Activated T-cell treated with anti-CD3 and anti-CD28 coated beads, Interleukin-2, amount 50 U/mL, for 72 hours (primary cell): ENCODE measurements around the gene DHDH. TPM values are rescaled to one million over a fixed set of nuclear protein-coding genes. Genes with fewer than 3 reads are reported as not detected.

Experiments used
- ATAC-seq, 2 donors: fragments of 150-1000 bp; cut with Tn5 transposase; replicated peaks in 1 of 2; 2 replicates each; pipeline ENCODE4 v1.10.0; 2021; ENCODE audit warnings: moderate library complexity in 2 of 2, mild to moderate bottlenecking in 1 of 2
- DNase-seq, 2 donors: peaks; one replicate each; pipeline ENCODE4 v3.0.0; 2021 to 2022; ENCODE audit warnings: mixed read lengths in 1 of 2
- H3K27ac Mint-ChIP-seq: one replicate; pipeline ENCODE4 v1.8.0; 2022; ENCODE audit warnings: mild to moderate bottlenecking, moderate library complexity, mixed read lengths
- H3K27me3 Mint-ChIP-seq: one replicate; pipeline ENCODE4 v1.8.0; 2022; ENCODE audit warnings: low read depth, mixed read lengths
- H3K36me3 Mint-ChIP-seq, 2 donors: one replicate each; pipeline ENCODE4 v1.8.0; 2022; ENCODE audit warnings: mixed read lengths in 2 of 2, mild to moderate bottlenecking in 1 of 2; ENCODE audit not compliant: insufficient read depth in 2 of 2
- H3K4me1 Mint-ChIP-seq: one replicate; pipeline ENCODE4 v1.8.0; 2022; ENCODE audit warnings: low read depth, mixed read lengths
- H3K4me3 Mint-ChIP-seq, 2 donors: one replicate each; pipeline ENCODE4 v1.8.0; 2022; ENCODE audit warnings: mild to moderate bottlenecking in 2 of 2, mixed read lengths in 2 of 2, moderate library complexity in 2 of 2
- H3K9me3 Mint-ChIP-seq, 2 donors: one replicate each; pipeline ENCODE4 v1.8.0; 2022; ENCODE audit warnings: mixed read lengths in 2 of 2
- total RNA-seq, 2 donors: library from RNA; stranded (reverse); gene quantifications; one replicate each; pipeline ENCODE4 v1.2.3, GENCODE V29; 2022

Gene DHDH
- total RNA-seq, 2 donors from 2014 or later = 3.2 to 3.6 TPM

DNA sequence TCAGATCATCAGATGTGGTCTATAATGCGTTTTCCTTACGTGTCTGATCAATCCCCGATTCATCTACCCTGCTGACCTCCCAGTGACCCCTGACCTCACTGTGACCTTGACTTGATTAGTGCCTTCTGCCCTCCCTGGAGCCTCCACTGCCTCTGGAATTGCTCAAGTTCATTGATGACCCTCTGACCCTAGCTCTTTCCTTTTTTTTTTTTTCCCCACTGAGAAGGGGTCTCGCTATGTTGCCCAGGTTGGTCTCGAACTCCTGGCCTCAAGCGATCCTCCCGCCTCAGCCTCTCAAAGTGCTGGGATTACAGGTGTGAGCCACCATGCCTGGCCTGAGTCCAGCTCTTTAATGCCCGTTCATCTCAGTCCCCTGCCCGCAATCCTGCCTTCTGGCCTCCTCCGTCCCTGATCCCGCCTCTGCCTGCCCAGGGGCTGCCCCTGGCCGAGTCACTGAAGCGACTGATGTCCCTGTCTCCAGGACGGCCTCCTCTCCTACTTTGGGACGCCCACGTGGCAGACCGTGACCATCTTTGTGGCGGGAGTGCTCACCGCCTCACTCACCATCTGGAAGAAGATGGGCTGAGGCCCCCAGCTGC is 27.7 kb downstream of the DHDH start:
- Mint-ChIP-seq H3K4me1 (peaks cover 83% of the 10 kb centered on the region), H3K27me3 (no peaks in the 10 kb centered on the region), H3K36me3 (peaks cover 13 to 26% of the 10 kb centered on the region in 2 donors), H3K27ac (no peak overlapping the region), H3K9me3 (no peaks in the 10 kb centered on the region), H3K4me3 (no peak overlapping the region)
- DNase-seq (no peak), ATAC-seq (no peak)

DNA sequence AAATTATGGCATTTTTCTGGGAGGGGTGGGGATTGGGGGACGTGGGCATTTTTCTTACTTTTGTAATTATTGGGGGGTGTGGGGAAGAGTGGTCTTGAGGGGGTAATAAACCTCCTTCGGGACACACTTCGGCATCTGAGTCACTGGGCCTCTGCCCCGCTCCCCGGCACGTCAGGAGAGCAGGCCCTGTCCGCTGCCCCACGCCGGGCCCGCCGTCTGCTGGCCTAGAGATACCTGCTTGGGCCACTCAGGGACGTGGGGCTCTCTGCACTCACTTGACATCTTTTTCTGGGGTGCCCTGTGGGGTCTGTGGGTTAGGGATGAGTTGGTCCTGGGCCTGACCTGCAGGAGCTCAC is 28.2 kb downstream of the DHDH start:
- H3K27ac Mint-ChIP-seq = peak overlapping the region; percentile 99
- DNase-seq = no peak
- H3K4me3 Mint-ChIP-seq = peak overlapping the region; percentile 94 to 100
- H3K9me3 Mint-ChIP-seq = no peaks in the 10 kb centered on the region
- peaks cover 17 to 28% of the 10 kb centered on the region in 2 donors for H3K36me3 Mint-ChIP-seq
- H3K27me3 Mint-ChIP-seq = no peaks in the 10 kb centered on the region
- peaks cover 83% of the 10 kb centered on the region for H3K4me1 Mint-ChIP-seq
- no peak for ATAC-seq

DNA sequence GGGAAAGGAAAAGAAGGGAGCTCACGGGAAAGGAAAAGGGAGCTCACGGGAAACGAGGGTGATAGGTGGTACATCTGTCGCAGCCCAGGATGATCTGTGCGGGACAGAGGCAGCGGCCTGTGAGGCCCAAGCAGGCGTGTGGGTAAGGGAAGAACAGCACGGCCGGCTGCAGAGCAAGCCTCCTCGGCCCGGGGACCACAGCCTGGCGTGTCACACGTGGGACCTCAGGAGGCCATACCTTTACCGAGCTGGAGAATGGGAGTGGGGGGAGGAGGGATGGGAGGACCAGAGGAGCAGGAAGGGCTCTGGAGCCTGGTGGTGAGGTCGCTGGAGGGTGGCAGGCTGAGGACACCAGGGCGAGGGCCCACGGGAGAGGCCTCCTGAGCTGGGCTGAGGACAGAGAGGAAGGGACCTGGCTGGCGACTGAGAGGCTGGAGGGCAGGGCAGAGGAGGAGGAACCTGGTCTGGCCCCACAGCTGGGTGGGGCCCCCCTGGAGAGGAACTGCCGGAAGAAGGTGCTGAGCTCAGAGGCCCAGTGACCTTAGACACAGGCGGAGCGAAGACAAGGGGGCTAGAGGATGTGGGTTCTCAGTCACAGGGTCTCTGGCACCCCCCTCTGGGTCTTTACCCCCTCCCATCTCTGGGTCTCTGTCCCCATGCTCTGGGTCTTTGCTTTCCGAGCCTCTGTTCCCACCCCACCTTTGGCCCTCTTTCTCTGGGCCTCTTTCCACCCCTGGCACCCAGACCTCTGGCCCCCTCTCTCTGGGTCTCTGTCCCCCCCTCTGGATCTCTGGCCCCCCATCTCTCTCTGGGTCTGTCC is 28.7 kb downstream of the DHDH start:
- ATAC-seq (peak; percentile 8 to 49), DNase-seq (peak; percentile 63 to 82)
- H3K27ac Mint-ChIP-seq = peak overlapping the region; percentile 99
- no peaks in the 10 kb centered on the region for H3K27me3 Mint-ChIP-seq
- no peaks in the 10 kb centered on the region for H3K9me3 Mint-ChIP-seq
- H3K4me1 Mint-ChIP-seq = peaks cover 83% of the 10 kb centered on the region
- H3K4me3 Mint-ChIP-seq = peak overlapping the region; percentile 94 to 100
- peaks cover 16 to 26% of the 10 kb centered on the region in 2 donors for H3K36me3 Mint-ChIP-seq

DNA sequence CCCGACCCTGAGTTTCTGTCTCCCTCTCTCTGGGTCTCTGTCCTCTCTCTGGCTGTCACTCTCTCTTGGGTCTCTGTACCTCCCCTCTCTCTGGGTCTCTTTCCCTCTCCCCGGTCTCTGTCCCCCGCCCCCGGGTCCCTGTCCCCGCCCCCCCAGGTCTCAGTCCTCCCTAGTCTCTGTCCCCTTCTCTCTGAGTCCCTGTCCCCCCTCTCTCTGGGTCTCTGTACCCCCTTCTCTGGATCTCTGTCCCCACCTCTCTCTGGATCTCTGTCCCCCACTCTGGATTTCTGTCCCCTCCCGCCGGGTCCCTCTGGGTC is 29.3 kb downstream of the DHDH start:
- ATAC-seq (no peak), DNase-seq (peak in 1 of 2 donors; percentile 29)
- Mint-ChIP-seq H3K27ac (peak overlapping the region; percentile 99), H3K27me3 (no peaks in the 10 kb centered on the region), H3K36me3 (peaks cover 16 to 22% of the 10 kb centered on the region in 2 donors), H3K9me3 (no peaks in the 10 kb centered on the region), H3K4me3 (peak overlapping the region; percentile 94 to 100), H3K4me1 (peaks cover 81% of the 10 kb centered on the region)

DNA sequence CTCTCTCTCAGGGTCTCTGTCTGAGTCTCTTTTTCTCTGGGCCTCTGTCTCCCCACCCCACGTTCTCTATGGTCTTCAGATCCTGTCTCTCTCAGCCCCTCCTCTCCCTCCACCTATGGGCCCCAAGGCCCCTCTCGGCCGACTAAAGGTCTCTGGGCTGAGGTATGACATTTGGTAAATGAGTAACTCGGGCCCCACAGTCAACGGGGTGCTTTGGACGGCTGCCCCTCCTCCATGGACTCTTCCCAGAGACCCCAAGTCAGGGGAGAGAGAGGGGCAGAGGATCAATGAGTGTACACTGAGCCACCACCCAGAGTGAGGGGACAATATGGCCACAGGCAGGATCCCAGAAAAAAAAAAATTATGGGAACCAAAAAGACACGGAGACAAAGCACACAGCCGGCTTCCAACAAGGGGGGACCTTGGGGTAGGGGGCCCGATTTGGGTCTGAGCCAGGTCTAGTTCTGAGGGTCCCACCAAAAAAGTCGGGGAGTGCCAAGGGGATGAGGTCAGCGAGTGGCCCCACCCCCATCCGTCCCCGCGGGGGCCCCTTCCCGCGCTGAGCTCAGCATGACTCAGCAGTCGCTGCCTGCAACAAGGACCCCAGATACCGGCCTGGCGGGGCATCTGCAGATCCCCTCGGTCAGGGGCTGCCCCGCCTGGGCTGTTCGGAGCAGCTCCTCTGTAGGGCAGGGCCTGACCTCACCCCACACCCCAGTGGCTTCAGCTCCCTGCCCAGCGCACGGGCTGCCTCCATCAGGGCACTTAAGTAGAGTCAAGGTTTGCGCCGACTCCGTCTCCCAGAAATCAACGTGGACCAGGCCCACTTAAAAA is 30.1 kb downstream of the DHDH start:
- Mint-ChIP-seq H3K4me3 (peak overlapping the region; percentile 94 to 100), H3K27ac (peak overlapping the region; percentile 99), H3K27me3 (no peaks in the 10 kb centered on the region), H3K4me1 (peaks cover 79% of the 10 kb centered on the region), H3K36me3 (peaks cover 17 to 19% of the 10 kb centered on the region in 2 donors), H3K9me3 (no peaks in the 10 kb centered on the region)
- ATAC-seq (peak; percentile 30 to 35), DNase-seq (peak; percentile 89)

DNA sequence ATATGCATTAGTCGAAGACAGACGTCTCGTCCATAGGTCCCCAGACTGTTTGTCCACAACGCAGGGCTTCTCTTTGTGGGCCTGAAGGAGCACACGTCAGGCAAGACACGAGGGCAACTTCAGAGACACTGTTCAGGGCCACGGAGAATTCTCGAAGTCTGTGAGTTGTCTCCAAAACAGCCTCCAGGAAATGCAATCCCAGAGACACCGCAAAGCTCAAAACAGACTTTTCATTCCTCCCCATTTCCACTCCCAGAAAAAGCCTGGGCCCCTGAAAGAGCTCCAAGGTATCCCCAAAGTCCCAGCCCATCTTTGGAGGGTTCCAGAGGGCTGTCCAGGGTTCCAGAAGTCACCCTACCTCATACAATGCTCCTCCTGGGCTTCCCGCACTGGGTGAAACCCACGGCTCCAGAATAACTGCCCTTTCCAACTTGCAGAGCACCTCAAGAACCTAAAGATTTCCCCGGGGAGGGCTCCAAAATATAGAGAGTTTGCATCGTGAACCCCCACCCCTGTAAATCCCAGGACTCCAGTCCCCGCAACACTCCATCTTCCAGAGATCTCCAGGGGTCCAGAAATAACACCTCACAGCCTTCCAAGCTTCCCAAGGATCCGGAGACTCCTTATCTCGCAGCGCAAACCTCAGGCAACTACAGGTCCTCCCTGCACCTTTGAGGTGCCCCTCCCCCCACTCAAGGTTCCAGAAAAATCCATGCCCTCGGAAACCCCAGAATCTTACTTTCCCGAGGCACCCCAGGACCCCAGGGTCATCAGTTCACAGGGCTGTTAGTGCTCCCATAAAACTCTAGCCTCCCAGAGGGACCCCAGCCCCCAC is 30.9 kb downstream of the DHDH start:
- H3K36me3 Mint-ChIP-seq = peaks cover 12 to 17% of the 10 kb centered on the region in 2 donors
- peak overlapping the region; percentile 99 for H3K27ac Mint-ChIP-seq
- H3K9me3 Mint-ChIP-seq = no peaks in the 10 kb centered on the region
- H3K4me3 Mint-ChIP-seq = peak overlapping the region; percentile 94 to 100
- no peak for ATAC-seq
- peaks cover 71% of the 10 kb centered on the region for H3K4me1 Mint-ChIP-seq
- DNase-seq = peak in 1 of 2 donors; percentile 19
- H3K27me3 Mint-ChIP-seq = no peaks in the 10 kb centered on the region

DNA sequence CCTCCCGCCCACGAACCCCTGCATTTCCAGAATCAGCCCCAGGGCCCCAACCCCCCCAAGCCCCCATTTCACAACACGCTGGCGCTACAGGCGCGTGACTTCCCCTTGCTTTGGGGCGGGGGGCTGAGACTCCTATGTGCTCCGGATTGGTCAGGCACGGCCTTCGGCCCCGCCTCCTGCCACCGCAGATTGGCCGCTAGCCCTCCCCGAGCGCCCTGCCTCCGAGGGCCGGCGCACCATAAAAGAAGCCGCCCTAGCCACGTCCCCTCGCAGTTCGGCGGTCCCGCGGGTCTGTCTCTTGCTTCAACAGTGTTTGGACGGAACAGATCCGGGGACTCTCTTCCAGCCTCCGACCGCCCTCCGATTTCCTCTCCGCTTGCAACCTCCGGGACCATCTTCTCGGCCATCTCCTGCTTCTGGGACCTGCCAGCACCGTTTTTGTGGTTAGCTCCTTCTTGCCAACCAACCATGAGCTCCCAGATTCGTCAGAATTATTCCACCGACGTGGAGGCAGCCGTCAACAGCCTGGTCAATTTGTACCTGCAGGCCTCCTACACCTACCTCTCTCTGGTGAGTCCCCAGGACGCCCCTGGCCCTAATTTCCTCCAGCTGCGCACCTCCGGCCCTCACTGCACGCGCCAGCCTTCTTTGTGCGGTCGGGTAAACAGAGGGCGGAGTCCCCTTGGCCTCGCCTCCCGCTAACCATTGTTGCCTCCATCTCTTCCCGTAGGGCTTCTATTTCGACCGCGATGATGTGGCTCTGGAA is 31.7 kb downstream of the DHDH start, which contains the start of gene FTL:
Gene FTL (plus strand): TSS at position 270 of the 766 bp plus-strand sequence. CDS start 199 bp downstream, at position 469.
- H3K9me3 Mint-ChIP-seq = no peaks in the 10 kb centered on the region
- DNase-seq (peak; percentile 97), ATAC-seq (peak; percentile 65 to 68)
- H3K27me3 Mint-ChIP-seq = no peaks in the 10 kb centered on the region
- peak within 1 kb of the TSS; percentile 100 for H3K27ac Mint-ChIP-seq
- H3K4me1 Mint-ChIP-seq = peaks cover 71% of the 10 kb centered on the region
- H3K36me3 Mint-ChIP-seq = peaks cover 12 to 17% of the 10 kb centered on the region in 2 donors
- H3K4me3 Mint-ChIP-seq = peak within 1 kb of the TSS; percentile 94 to 100

DNA sequence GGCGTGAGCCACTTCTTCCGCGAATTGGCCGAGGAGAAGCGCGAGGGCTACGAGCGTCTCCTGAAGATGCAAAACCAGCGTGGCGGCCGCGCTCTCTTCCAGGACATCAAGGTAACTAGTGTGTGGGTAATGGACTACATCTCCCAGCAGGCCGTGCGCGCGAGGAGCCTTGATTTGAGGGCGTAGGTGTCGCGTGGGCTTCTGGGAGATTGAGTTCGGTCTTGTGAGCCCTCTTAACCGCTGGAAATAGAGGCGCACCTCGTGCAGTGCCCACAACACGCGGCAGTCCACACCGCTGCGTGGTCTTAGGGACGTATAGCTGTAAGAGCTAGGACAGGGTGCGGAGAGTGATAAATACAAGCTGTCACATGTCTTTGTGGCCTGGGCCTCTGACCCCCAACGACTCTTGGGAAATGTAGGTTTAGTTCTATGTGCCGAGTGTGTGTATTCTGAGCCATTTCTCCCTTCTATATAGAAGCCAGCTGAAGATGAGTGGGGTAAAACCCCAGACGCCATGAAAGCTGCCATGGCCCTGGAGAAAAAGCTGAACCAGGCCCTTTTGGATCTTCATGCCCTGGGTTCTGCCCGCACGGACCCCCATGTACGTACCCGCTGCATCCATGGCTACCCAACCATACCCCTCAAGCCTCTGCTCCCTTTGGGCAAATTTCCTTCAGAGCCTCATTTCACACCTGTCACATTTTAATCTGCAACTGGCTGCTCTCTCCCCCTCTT is 32.5 kb downstream of the DHDH start:
- Mint-ChIP-seq H3K9me3 (no peaks in the 10 kb centered on the region), H3K27ac (peak overlapping the region; percentile 100), H3K36me3 (peaks cover 12 to 17% of the 10 kb centered on the region in 2 donors), H3K27me3 (no peaks in the 10 kb centered on the region), H3K4me1 (peaks cover 72% of the 10 kb centered on the region), H3K4me3 (peak overlapping the region; percentile 94 to 100)
- DNase-seq (peak; percentile 88 to 89), ATAC-seq (peak; percentile 22 to 41)

DNA sequence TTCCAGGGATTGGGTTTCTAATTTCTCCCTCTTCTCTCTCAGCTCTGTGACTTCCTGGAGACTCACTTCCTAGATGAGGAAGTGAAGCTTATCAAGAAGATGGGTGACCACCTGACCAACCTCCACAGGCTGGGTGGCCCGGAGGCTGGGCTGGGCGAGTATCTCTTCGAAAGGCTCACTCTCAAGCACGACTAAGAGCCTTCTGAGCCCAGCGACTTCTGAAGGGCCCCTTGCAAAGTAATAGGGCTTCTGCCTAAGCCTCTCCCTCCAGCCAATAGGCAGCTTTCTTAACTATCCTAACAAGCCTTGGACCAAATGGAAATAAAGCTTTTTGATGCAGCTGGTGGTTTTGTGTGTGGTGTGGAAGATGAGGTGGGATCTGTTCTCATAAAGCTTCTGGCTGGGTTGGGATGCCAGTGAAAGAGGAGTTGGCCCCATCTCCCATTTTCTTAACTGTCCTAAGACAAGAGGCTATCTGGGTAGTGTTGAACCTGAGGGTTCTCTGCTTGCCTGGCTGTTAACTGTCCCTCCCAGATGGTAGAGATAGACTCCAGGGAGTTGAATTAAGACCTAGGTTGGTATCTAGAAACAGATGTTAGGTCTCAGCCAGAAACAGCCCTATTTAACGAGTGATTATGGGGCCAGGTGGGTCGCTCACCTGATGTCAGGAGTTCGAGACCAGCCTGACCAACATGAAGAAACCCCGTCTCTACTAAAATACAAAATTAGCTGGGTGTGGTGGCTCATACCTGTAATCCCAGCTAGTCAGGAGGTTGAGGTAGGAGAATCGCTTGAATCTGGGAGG is 33.2 kb downstream of the DHDH start:
- H3K27ac Mint-ChIP-seq = peak overlapping the region; percentile 100
- no peak for ATAC-seq
- H3K36me3 Mint-ChIP-seq = peaks cover 7 to 17% of the 10 kb centered on the region in 2 donors
- H3K4me1 Mint-ChIP-seq = peaks cover 67% of the 10 kb centered on the region
- peak in 1 of 2 donors; percentile 22 for DNase-seq
- no peaks in the 10 kb centered on the region for H3K27me3 Mint-ChIP-seq
- peak overlapping the region; percentile 94 to 100 for H3K4me3 Mint-ChIP-seq
- H3K9me3 Mint-ChIP-seq = no peaks in the 10 kb centered on the region

DNA sequence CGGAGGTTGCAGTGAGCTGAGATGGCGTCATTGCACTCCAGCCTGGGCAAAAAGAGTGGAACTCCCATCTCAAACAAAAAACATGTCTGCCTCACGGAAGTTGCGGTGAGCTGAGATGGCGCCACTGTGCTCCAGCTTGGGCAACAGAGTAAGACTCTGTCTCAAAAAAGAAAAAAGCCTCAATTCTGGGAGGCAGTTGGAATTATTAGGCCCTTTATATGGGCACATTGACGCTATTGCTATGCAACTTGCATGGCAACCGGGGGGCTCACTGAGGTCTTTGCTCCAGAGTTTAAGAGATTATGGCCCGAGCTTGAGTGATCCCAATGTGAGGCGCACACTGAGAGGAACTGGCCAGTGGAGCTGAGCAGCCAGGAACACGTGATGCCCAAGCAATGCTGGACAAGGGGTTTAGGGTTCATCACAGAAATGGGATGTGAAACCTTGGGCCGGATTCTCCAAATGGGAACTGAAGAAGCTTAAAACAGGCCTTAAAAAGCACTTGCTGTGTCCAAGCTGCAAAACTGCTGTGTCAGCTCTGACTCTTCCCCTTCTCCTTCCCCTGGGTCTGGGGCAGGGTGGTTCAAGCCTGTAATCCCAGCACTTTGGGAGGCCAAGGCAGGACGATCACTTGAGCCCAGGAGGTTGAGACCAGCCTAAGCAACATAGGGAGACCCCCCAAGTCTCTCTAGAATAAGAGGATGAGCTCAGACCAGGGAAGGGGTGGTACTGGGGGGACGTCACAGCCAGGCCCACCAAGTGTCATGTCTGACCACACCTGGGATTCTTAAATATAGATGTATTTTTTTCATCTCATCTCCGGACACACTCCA is 34.1 kb downstream of the DHDH start:
- H3K4me3 Mint-ChIP-seq = peak overlapping the region; percentile 94 to 100
- no peaks in the 10 kb centered on the region for H3K27me3 Mint-ChIP-seq
- H3K27ac Mint-ChIP-seq = peak overlapping the region; percentile 100
- H3K4me1 Mint-ChIP-seq = peaks cover 59% of the 10 kb centered on the region
- peak in 1 of 2 donors; percentile 18 for DNase-seq
- H3K36me3 Mint-ChIP-seq = peaks cover 7 to 17% of the 10 kb centered on the region in 2 donors
- no peak for ATAC-seq
- no peaks in the 10 kb centered on the region for H3K9me3 Mint-ChIP-seq
